K562 (cell line): ENCODE measurements around the gene MYO16. TPM values are rescaled to one million over a fixed set of nuclear protein-coding genes. Genes with fewer than 3 reads are reported as not detected.

Experiments used
- ATAC-seq: fragments of 200-7000 bp; cut with Tn5 transposase; 3 replicates; pipeline ENCODE4 v1.9.1; 2020; ENCODE audit warnings: moderate library complexity
- BruUV-seq: library from RNA; stranded (reverse); fragments of 400-500 nt; replicated peaks from 2 replicates; lab custom pipeline; 2021; lab: Mats Ljungman, UMichigan
- CTCF ChIA-PET: fragments of 300-600 bp; formaldehyde crosslinking; extraction: SDS; loops from one replicate; lab custom pipeline; 2021; ENCODE audit warnings: low intra/inter-chr PET ratio; lab: Yijun Ruan, JAX
- POLR2A ChIA-PET: fragments of 300-600, 350-650 bp; sonication (Branson Sonifier 250); formaldehyde crosslinking; extraction: SDS; loops from one replicate; lab custom pipeline; 2021; ENCODE audit warnings: antibody characterized with exemption, inconsistent platforms; lab: Yijun Ruan, JAX
- DNase-seq, 4 experiments: peaks; one replicate each; pipeline versions ENCODE4 v3.0.0 to v3.0.0-alpha.2; 2011 to 2018; ENCODE audit warnings: low spot score in 3 of 4, mixed read lengths in 3 of 4; ENCODE audit errors: extremely low read depth in 1 of 4
- FAIRE-seq: peaks from 2 replicates; lab custom pipeline; 2011; peaks lifted over from hg19 to GRCh38; lab: Jason Lieb, UNC
- H2AFZ ChIP-seq: 2 replicates; pipeline ENCODE4 v1.6.0; 2011; ENCODE audit warnings: low read depth, low read length, control low read depth, inconsistent platforms
- H3K27ac ChIP-seq: fragments of 200-600 bp; 3 replicates; pipeline ENCODE4 v1.8.0; 2011; ENCODE audit warnings: low read depth, mild to moderate bottlenecking, control low read depth, inconsistent platforms, low read length, moderate library complexity, mixed read lengths; ENCODE audit errors: extremely low read depth
- H3K27me3 ChIP-seq, 2 experiments: fragments of 300-600 bp in 1 of 2; 2 replicates in 1 of 2; 3 replicates in 1 of 2; pipeline versions ENCODE4 v1.6.0 to v1.8.0; 2011; ENCODE audit warnings: inconsistent platforms in 2 of 2, low read length in 2 of 2, mild to moderate bottlenecking in 1 of 2, mixed read lengths in 1 of 2, moderate library complexity in 1 of 2; ENCODE audit not compliant: control insufficient read depth in 2 of 2, insufficient read depth in 2 of 2
- H3K36me3 ChIP-seq: fragments of 300-600 bp; 3 replicates; pipeline ENCODE4 v1.8.0; 2011; ENCODE audit warnings: mild to moderate bottlenecking, low read length, inconsistent platforms; ENCODE audit not compliant: control insufficient read depth, insufficient read depth
- H3K4me1 ChIP-seq, 2 experiments: fragments of 200-600 bp in 1 of 2; replicated peaks in 1 of 2; 2 replicates in 1 of 2; 3 replicates in 1 of 2; pipeline versions ENCODE4 v1.5.1 to v1.8.0; 2011; ENCODE audit warnings: inconsistent platforms in 2 of 2, low read length in 2 of 2, mild to moderate bottlenecking in 1 of 2, mixed read lengths in 1 of 2, moderate library complexity in 1 of 2; ENCODE audit not compliant: control insufficient read depth in 2 of 2, insufficient read depth in 2 of 2
- H3K4me2 ChIP-seq: 2 replicates; pipeline ENCODE4 v1.6.1; 2011; ENCODE audit warnings: low read length, control low read depth, inconsistent platforms, mixed read lengths; ENCODE audit not compliant: insufficient read depth
- H3K4me3 ChIP-seq: fragments of 200-600 bp; sonication (generic), shearing (Covaris generic); 2 replicates; pipeline ENCODE4 v1.5.1; 2016; ENCODE audit warnings: control low read depth, inconsistent platforms
- H3K79me2 ChIP-seq: fragments of 200-600 bp; 3 replicates; pipeline ENCODE4 v1.8.0; 2011; ENCODE audit warnings: low read length, inconsistent platforms; ENCODE audit not compliant: control insufficient read depth, insufficient read depth
- H3K9ac ChIP-seq, 2 experiments: 2 replicates each; pipeline versions ENCODE4 v1.6.0 to v1.6.1; 2011; ENCODE audit warnings: low read depth in 2 of 2, low read length in 2 of 2, control low read depth in 1 of 2, inconsistent platforms in 1 of 2, mild to moderate bottlenecking in 1 of 2, mixed read lengths in 1 of 2; ENCODE audit not compliant: insufficient read depth in 1 of 2
- H3K9me1 ChIP-seq: one replicate; pipeline ENCODE4 v1.6.0; 2011; ENCODE audit warnings: inconsistent platforms, mild to moderate bottlenecking, low read length, moderate library complexity; ENCODE audit not compliant: control insufficient read depth, insufficient read depth
- H3K9me3 ChIP-seq: replicated peaks from 2 replicates; pipeline ENCODE4 v1.5.1; 2011; ENCODE audit warnings: low read depth, low read length, inconsistent platforms; ENCODE audit not compliant: control insufficient read depth, insufficient read depth
- H4K20me1 ChIP-seq: replicated peaks from 2 replicates; pipeline ENCODE4 v1.6.1; 2011; ENCODE audit warnings: low read length, inconsistent platforms, mixed read lengths; ENCODE audit not compliant: control insufficient read depth, insufficient read depth
- BRD4 ChIP-seq: fragments of 200-600 bp; sonication (generic); IDR thresholded peaks from 2 replicates; pipeline ENCODE4 v1.6.1; 2017; ENCODE audit warnings: inconsistent platforms
- CGGBP1 ChIP-seq: fragments of 250-450 bp; sonication (Bioruptor Pico); IDR thresholded peaks from 2 replicates; pipeline ENCODE4 v1.9.0; 2021; ENCODE audit warnings: mild to moderate bottlenecking
- CHD4 ChIP-seq: fragments of 200-600 bp; sonication (generic); IDR thresholded peaks from 3 replicates; pipeline ENCODE4 v1.6.1; 2012; ENCODE audit warnings: low read depth, mild to moderate bottlenecking, mixed read lengths, low read length, inconsistent platforms; ENCODE audit not compliant: insufficient read depth, insufficient replicate concordance, poor library complexity, severe bottlenecking
- EWSR1 ChIP-seq: fragments of 450-650 bp; IDR thresholded peaks from 2 replicates; pipeline ENCODE4 v1.6.1; 2018; ENCODE audit warnings: borderline replicate concordance, mild to moderate bottlenecking, low read depth, moderate library complexity; ENCODE audit not compliant: partially characterized antibody
- HBP1 ChIP-seq: fragments of 450-650 bp; formaldehyde crosslinking; IDR thresholded peaks from 2 replicates; pipeline ENCODE4 v1.4.0; 2022; ENCODE audit warnings: missing genetic modification characterization
- MAZ ChIP-seq, 2 experiments: fragments of 450-650 bp in 1 of 2; sonication (generic) in 1 of 2; formaldehyde crosslinking; IDR thresholded peaks in 1 of 2; conservative IDR thresholded peaks in 1 of 2; 2 replicates each; pipeline versions ENCODE4 v1.4.0 to v1.5.0; 2020; ENCODE audit warnings: mild to moderate bottlenecking in 1 of 2, missing genetic modification reagents in 1 of 2
- MXD1 ChIP-seq: fragments of 250-450 bp; sonication (Bioruptor Pico); IDR thresholded peaks from 2 replicates; pipeline ENCODE4 v1.8.0; 2021; ENCODE audit warnings: borderline replicate concordance, mild to moderate bottlenecking, moderate library complexity; ENCODE audit not compliant: poor library complexity, severe bottlenecking
- SLC30A9 ChIP-seq: fragments of 250-450 bp; sonication (Bioruptor Pico); IDR thresholded peaks from 2 replicates; pipeline ENCODE4 v1.8.0; 2022; ENCODE audit warnings: mild to moderate bottlenecking, moderate library complexity
- SP2 ChIP-seq: IDR thresholded peaks from 2 replicates; pipeline ENCODE4 v1.6.1; 2011; ENCODE audit warnings: mild to moderate bottlenecking, low read depth, low read length, moderate library complexity; ENCODE audit not compliant: poor library complexity, severe bottlenecking; ENCODE audit errors: extremely low read depth
- TAF15 ChIP-seq: fragments of 200-400 bp; formaldehyde crosslinking; IDR thresholded peaks from 2 replicates; pipeline ENCODE4 v1.6.1; 2017; ENCODE audit warnings: mild to moderate bottlenecking, low read depth, low read length, moderate library complexity
- TEAD4 ChIP-seq, 2 experiments: sonication (generic) in 1 of 2; formaldehyde crosslinking in 1 of 2; IDR thresholded peaks; 2 replicates each; pipeline versions ENCODE4 v1.6.1 to v1.8.0; 2012 to 2022; ENCODE audit warnings: borderline replicate concordance in 1 of 2, inconsistent platforms in 1 of 2, low read length in 1 of 2, mild to moderate bottlenecking in 1 of 2, missing genetic modification reagents in 1 of 2
- U2AF2 ChIP-seq: fragments of 200-400 bp; formaldehyde crosslinking; optimal IDR thresholded peaks from 2 replicates; pipeline ENCODE3; 2017; ENCODE audit warnings: low read depth, mild to moderate bottlenecking, low read length
- ZNF184 ChIP-seq: sonication (generic); formaldehyde crosslinking; IDR thresholded peaks from 2 replicates; pipeline ENCODE4 v1.5.0; 2020; ENCODE audit warnings: missing genetic modification reagents
- ZNF518B ChIP-seq: fragments of 250-450 bp; sonication (Bioruptor Pico); IDR thresholded peaks from 2 replicates; pipeline ENCODE4 v1.5.0; 2021; ENCODE audit warnings: mild to moderate bottlenecking, moderate library complexity
- WGBS: fragments of 100-300 bp; shearing (Covaris generic); methylation state at CpG from one replicate; pipeline ENCODE4 v1.1.6; 2016; ENCODE audit warnings: low coverage, mixed read lengths; ENCODE audit not compliant: insufficient coverage; ENCODE audit errors: missing lambda C conversion rate; 5-methylcytosine and 5-hydroxymethylcytosine counted together
- in situ Hi-C: fragments of 300-500 bp; cut with MboI; formaldehyde crosslinking; loops from 4 replicates; pipeline ENCODE4 v1.15.0; 2018; ENCODE audit warnings: inconsistent platforms, mixed read lengths
- intact Hi-C: fragments of 100-400 bp; cut with micrococcal nuclease; formaldehyde crosslinking; loops from 2 replicates; pipeline ENCODE4 v1.14.2; 2022
- polyA plus RNA-seq, 8 experiments: library from polyadenylated mRNA; depleted of rRNA in 4 of 8; stranded (reverse) in 5 of 8; unstranded in 3 of 8; fragments of >200 nt; fragmentation: Nextera tagmentation in 2 of 8; fragmentation: Illumina TruSeq in 1 of 8; extraction: Ambion mirVana in 2 of 8; extraction: Trizol in 1 of 8; gene quantifications; 2 replicates each; pipeline versions ENCODE4 v1.2.1 to v1.2.3, GENCODE V29; 2011 to 2014; ENCODE audit warnings: inconsistent platforms in 1 of 8, missing spikeins in 1 of 8
- total RNA-seq, 7 experiments: library from RNA; depleted of rRNA in 6 of 7; stranded (reverse); fragments of >200 nt in 6 of 7; fragmentation: Illumina TruSeq in 2 of 7; extraction: Trizol in 2 of 7; gene quantifications; 2 replicates each; pipeline versions ENCODE4 v1.2.1 to v1.2.3, GENCODE V29; 2011 to 2021; ENCODE audit warnings: low replicate concordance in 1 of 7

Gene MYO16
- total and polyA plus RNA-seq, 9 of the 15 experiments (the other 6 are each of a cell fraction or from before 2014, with no cell fraction given), result 4.3 to 45.7 (median 12.1) TPM

GRCh38 chr13:109162248-109163036 is 533.0 kb downstream of the MYO16 start:
- ATAC-seq (no peak), DNase-seq (no peak), FAIRE-seq (no peak)
- intact Hi-C loops (no loop called here), in situ Hi-C loops (no loop called here)
- no peak overlapping the region for H3K4me3 ChIP-seq
- no peaks in the 10 kb centered on the region for H3K27me3 ChIP-seq
- H4K20me1 ChIP-seq, result no peaks in the 10 kb centered on the region
- no peak overlapping the region for H3K27ac ChIP-seq
- H3K9ac ChIP-seq, result no peak overlapping the region
- no peaks in the 10 kb centered on the region for H3K79me2 ChIP-seq
- H2AFZ ChIP-seq, result no peak overlapping the region
- WGBS, result 26% methylated on average over 7 of the region's 7 CpGs
- BruUV-seq, result no TSS peak
- H3K36me3 ChIP-seq, result no peaks in the 10 kb centered on the region
- H3K9me1 ChIP-seq, result no peaks in the 10 kb centered on the region
- no peaks in the 10 kb centered on the region for H3K4me1 ChIP-seq
- no peaks in the 10 kb centered on the region for H3K9me3 ChIP-seq
- ChIA-PET CTCF (no interaction called here), POLR2A (no interaction called here)
- H3K4me2 ChIP-seq, result no peak overlapping the region
- TF ChIP-seq MXD1 (CRISPR knock-in tag) (no peak), HBP1 (CRISPR knock-in tag) (no peak), CHD4 (no peak), BRD4 (no peak), CGGBP1 (no peak), TEAD4 (IDR thresholded peaks at IDR 0.05; ENCODE audit: low read length) (no peak), TEAD4 (CRISPR knock-in tag; IDR thresholded peaks at IDR 0.05; ENCODE audit: borderline replicate concordance) (no peak), SP2 (no peak), ZNF184 (CRISPR knock-in tag) (no peak), MAZ (CRISPR knock-in tag; conservative IDR thresholded peaks at IDR 0.05 in 1 of 2, IDR thresholded peaks at IDR 0.05 in 1 of 2) (no peak), U2AF2 (no peak), SLC30A9 (CRISPR knock-in tag) (no peak), TAF15 (no peak), ZNF518B (CRISPR knock-in tag) (no peak), EWSR1 (no peak)
